CD4-positive, alpha-beta T cell treated with Interleukin-15 for 1 hour (primary cell): ENCODE data around the gene ANK2.
A peak's percentile ranks its signal among the peaks of the same experiment; 100 is the strongest.

Experiments
- DNase-seq: peaks from one replicate; pipeline ENCODE4 v3.0.0-alpha.2; 2020

Gene ANK2

DNA sequence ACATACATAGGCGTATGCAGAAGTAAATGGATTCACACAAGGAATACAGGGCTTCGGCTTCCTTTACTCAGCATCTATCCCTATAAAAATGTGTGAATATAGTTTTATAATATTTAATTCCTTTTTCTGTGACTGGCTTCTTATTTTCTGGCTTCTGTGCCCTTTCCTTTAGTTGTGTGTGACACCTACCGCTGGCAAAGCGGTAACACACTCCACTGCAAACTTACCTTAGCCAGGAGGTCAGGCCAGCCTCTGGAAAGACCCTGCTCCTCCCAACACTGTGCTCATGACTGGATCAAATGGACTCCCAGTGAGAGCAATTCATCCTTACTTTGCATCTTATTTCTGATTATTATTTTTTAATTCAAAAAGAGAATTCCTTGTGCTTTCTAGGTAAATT, 244.2 kb downstream of the ANK2 start:
- no peak for DNase-seq

DNA sequence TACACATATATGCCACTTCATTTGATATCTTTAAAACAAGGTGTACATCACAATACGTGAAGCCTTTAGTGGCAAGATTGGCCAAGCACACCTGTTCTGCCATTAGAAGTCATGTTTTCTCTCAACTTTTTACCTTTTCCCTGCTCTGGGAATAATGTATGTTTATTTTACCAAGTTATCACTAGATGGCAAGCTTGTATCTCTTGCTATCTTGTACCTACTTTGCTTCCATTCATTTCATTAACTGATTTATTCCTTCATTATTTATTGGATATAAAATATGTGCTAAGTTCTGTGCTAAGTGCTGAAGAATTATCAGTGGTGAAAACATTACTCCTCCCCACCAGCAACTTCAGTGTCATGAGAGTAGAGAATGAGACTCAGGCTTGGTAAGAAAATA, 245.5 kb downstream of the ANK2 start:
- DNase-seq, result no peak

DNA sequence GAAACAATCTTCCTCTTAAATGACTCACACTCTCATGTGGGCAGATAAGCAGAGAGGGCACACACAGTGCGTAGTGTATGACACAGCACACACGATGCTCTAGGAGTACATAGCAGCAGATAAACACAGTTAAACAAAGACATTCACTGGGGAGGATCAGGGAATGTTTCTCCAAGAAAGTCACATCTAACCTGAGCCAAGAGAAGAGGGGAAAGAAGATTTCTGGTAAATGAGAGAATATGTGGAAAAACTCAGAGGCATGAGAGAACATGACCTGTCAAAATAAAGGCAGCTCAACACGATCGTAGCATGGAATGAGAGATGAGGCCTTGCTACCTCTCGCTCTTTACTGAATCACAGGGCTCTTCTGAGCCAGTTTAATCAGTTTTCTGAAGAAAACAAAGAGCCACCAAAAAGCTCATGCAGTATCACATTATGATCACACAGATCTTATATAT, 251.0 kb downstream of the ANK2 start:
- DNase-seq, result no peak

DNA sequence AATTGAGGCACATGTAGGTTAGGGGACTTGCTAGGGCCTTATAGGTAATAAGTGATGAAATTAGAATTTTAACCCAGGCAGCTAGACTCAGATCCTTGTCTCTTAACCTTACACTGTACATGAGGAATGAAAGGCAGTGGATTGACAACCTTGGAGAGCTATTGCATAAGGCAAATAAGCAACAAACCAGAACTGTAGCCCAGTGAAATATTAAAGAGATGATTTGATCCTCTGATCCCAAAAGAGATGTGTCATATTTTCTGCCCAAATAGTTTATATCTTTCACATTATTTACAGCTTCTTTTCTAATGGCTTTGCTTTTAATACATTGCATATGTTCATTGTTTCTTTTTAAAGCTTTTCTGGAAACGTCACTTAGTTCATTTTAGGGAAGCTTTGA, 252.6 kb downstream of the ANK2 start:
- DNase-seq, result no peak

DNA sequence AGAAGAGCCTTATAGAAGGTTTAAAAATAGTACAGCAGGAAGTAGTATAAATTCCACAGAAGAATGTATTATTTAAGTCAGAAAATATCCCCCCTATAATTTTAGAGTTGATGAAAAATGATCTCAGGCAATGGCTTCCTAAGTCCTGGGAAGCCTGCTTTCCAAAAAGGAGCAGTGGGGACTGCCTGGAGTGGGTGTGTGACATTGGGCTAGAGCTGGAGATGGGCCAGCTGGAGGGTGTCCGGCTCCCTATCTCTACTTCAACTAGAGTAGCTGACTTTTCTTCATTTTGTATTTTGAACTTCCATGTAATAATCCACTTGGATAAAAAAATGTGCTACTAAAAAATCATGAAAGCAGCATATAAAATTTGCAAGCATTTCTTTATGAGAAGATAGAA, 253.9 kb downstream of the ANK2 start:
- no peak for DNase-seq

DNA sequence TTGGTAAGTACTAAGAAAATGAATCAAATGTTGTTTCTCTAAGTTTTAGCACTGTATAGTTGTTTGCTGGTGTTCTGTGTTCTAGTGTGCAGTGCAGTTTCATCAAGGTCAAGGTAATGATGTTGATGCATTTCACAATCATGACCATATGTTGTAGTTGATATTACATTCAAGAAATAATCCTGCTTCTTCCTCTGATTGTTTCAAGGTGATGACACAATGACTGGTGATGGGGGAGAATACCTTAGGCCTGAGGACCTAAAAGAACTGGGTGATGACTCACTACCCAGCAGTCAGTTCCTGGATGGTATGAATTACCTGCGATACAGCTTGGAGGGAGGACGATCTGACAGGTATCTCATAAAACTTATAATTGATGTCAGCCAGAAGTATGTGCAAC, 261.6 kb downstream of the ANK2 start:
- DNase-seq, result no peak

DNA sequence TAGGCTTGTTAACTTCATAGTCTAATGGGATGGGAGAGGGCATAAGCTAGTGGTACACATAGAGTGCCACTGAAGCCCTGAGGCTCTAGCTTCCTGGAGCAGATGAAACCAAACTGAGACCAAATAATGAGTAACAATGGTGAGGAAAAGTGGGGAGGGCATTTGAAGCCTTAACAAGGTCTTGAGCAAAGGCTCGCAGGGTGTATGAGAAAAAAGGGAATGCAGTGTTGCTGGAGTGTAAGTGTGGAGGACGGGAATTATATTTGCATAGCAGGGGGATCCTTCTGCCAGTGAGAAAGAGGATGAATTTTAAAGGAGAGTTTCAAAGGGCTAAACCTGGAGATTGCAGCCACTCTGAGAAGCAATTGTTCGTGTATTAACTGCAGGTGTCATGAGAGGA, 263.1 kb downstream of the ANK2 start:
- DNase-seq, result no peak

DNA sequence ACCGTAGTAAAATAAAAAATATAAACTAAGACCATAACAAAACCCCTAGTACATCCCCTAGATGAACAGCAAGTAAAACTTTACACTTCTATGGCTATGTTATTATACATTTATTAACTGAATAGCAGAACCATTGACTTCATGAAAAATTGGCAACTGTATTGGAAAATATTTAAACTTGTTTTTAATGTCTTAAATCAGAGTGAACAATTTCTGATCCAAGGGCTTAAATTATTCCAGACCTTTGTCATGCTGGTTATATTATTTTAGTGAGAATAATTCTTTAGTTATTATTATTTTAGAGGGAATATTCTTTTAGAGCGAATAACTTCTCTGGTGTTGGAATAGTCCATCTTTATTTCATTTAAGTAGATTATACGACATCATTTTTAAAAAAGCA, 265.0 kb downstream of the ANK2 start:
- DNase-seq, result no peak

DNA sequence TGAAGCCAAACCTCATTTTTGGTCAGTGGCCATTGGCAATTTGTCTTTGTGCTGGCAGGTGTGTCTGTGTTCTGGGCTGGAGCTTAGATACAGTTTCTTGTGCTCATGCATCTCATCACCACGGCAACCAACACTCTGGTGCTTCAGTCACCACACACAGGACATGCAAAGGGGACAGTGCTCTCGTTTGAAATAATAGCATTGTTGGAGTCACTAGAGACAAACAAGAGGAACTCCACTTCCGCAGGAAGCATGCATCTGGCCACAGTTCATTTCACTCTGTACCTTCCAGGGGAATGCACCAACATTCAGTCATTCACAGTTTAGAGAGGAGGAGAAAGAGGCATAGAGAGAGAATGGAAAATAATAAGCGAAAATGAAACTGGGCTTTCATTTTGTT, 267.4 kb downstream of the ANK2 start:
- no peak for DNase-seq

DNA sequence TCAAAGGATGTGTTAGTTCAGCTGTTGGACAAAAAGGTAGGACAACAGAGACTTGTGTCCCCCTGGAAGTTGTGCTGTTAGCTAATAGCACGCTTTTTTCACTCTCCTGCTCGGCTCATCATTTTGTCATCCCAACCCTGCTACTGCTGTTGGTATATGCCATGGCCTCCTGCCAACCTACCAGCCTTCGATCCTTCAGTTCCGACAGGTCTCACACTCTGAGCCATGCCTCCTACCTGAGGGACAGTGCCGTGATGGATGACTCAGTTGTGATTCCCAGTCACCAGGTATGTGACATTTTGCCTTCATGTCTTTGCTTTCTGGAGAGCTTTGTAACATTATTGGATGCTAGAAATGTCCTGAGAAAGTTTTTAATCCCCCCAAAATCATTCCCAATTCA, 268.1 kb downstream of the ANK2 start:
- no peak for DNase-seq

DNA sequence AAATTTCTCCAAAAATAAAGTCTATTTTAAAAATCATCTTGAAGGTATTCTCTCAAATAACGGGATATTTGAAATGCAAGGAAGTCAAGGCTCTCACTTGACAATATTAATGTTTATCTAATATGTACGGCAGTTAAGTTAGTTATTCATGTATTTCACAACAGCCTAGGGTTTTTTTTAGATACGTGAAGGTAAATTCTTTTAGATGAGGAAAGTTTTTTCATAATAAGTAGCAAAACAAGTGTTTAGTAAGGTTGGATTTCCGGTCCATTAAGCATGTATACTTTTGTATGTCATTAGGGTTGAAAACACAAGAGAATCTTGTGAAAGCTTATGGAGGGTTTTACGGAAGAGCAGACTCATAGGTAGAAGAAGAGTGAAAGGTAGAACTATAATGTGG, 273.3 kb downstream of the ANK2 start:
- no peak for DNase-seq

DNA sequence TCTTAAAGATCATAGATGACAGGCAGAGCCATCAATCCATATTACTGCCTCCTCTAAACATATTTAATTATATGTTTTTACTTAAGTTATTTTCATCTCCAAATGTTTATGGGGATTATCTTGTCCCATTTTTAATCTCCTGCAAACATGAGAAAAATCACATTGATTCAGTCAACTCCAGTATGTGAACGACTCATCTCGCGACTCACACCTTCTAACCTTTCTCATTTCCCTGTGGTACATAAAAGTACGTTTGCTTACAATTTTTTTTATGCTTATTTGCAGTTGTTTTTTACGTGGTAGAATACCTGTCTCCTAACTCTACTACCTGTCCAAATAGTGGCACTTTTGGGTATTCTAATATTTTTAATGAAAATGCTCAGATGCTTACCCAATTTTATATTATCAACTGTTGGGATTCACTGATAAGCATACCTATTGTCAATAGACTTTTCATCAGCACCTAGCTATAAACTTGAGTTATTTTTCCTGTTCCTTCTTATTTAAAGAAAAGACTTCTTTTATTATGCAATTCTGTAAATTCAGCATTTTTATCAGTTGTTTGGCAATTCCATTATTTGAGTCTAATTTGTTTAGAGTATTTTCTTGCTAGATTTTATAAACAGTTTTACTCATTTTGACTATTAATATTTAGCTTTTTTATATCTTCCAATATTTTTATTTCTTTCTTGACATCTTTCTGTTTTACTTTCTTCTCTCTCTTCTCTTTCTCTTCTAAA, 276.6 kb downstream of the ANK2 start:
- no peak for DNase-seq

DNA sequence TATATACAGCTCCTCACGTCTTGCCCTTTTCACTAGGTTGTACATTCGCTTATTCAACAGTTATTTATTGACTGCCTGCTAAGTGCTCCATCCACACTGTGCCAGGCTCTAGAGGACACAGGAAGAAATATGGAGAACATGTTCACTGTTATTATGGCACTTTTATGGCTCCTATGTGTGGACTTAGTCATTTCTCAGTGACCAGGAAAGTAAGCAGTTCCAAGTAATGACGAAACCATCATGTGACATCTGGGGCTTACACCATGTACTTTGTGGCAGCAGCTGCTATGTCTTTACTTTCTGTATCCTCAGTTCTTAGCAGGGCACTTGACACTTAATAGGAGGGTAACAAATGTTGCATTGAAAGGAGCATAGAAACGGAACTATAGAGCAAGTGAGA, 278.0 kb downstream of the ANK2 start:
- DNase-seq, result no peak

DNA sequence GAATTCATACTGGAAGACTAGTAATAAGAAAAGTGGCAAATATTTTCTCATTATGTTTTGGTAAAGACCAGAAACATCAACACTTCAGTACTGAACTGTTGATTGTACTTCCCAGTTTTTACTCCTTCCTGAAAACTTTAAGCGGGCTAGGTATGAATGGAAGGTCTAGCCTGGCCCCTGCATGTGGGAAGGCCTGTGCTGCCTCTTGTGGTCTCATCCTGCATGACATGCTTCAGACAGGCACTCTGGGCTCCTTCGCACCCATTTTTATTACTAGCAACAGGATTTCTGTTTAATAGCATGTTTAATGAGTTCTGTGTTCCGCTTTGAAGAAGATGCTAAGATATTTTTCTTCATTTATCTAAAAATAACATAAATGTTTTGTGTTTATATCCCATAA, 279.1 kb downstream of the ANK2 start:
- no peak for DNase-seq

DNA sequence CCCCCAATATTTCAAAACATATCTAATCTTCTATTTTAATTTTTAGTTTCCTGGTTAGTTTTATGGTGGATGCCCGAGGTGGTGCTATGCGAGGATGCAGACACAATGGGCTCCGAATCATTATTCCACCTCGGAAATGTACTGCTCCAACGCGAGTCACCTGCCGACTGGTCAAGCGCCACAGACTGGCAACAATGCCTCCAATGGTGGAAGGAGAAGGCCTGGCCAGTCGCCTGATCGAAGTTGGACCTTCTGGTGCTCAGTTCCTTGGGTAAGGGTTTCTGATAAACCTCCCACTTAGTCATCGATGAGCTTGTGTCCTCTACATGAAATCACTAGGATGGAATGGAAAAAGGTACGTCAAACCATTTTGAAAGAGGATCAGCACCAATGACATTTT, 280.7 kb downstream of the ANK2 start:
- DNase-seq, result no peak

DNA sequence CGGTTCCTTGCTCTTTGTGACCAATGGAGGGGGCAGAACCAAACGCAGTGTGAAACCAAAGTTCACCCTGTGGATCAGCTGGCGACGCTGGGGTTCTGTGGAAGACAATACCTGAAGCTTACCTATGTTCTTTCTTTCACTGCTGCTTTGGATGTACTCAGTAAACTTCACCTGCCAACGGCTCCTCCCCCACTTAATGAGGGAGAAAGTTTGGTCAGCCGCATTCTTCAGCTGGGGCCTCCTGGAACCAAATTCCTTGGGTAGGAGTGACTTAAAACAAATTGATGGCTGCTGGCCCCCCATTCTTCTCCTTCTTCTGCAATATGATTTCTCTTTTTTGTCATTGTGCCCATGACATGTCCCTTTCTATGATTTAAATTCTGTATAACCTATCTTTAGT, 282.4 kb downstream of the ANK2 start:
- no peak for DNase-seq

DNA sequence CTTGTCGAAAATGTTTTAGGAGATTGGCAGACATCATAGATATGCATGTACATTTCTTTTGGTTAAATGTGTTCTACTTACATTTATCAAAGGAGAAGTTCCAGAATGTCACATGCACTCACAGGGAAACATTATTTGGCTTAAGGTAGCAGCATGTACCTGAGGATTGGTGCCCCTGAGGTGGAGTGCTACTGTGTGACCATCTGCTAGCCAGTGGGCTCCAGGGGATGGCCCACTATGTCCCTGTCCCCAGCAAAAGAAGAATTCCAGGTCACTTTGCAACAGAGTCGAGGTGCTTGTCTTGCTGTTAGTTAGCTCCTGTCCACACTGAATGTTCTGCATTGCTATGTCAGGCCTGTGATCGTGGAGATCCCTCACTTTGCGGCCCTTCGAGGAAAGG, 283.2 kb downstream of the ANK2 start:
- DNase-seq, result no peak

DNA sequence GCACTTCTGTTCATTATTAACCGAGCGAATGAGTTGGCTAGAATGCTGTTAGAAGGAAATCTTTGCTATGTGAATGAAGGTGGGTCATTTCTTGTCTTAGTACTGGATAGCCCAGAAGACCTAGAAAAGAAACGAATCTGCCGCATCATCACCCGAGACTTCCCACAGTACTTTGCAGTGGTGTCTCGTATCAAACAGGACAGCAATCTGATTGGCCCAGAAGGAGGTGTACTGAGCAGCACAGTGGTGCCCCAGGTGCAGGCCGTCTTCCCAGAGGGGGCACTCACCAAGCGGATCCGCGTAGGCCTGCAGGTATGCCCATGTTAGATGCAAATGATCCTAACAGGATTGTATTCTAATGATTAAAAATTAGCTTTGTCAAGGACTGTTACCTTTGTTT, 286.3 kb downstream of the ANK2 start:
- DNase-seq, result no peak

DNA sequence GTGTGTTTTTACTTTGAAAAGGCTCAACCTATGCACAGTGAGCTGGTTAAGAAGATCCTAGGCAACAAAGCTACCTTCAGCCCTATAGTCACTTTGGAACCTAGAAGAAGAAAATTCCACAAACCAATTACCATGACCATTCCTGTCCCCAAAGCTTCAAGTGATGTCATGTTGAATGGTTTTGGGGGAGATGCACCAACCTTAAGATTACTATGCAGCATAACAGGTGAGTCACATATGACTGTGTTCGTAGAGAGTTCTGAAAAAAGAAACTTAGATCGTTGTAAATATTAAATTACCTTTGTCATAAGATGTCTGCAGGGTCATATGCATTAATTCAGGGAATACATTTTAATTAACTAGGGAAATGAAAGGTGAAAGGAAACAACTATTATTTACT, 287.1 kb downstream of the ANK2 start:
- DNase-seq, result no peak

DNA sequence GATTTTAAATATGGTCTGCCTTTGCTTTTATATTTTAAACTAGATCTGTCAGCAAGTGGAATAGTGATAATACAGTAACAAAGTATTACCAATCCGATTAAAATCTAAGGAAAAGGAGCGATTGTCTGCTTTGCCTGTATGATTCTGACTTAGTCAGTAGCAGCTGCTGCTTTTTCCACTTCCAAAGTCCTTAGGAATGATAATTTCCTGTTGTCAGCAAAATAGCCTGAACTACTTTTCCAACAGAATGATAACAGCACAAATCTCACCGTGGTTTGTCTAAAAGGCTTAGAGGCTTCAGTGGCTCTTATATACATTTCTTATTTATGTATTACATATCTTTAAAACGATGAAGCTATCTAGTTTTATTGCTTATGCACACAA, 290.0 kb downstream of the ANK2 start:
- DNase-seq, result no peak

DNA sequence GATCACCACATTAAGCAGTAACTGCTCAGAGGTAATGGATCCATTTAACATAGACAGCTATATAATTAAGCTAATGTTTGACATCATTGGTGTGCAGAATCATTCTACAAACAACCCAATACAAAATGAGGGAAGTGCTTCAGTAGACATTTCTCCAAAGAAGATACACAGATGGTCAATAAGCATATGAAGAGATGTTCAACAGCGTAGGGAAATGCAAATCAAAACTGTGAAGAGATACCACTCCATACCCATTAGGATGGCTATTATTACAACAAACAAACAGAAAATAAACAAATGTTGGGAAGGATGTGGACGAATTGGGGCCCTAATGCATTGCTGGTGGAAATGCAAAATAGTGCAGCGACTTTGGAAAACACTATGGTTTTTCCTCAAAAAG, 294.6 kb downstream of the ANK2 start:
- DNase-seq, result no peak

DNA sequence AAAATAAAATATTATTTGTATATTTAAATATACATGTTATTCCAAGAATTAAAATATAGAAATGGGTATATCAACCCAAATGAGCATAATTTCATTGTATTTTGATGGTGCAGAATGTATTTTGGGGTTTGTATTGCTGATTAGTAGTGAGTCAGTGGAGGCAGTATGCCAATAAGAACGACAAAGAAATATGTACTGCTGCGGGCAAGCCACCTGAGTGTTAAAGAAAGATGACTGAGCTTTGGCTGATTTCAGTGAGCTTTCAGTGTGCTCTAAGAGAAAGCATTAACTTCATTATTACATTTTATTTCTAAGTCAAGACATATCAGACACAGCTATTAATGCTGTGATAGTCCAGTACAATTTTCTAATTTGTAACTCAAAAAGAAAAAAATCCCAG, 297.8 kb downstream of the ANK2 start:
- no peak for DNase-seq

DNA sequence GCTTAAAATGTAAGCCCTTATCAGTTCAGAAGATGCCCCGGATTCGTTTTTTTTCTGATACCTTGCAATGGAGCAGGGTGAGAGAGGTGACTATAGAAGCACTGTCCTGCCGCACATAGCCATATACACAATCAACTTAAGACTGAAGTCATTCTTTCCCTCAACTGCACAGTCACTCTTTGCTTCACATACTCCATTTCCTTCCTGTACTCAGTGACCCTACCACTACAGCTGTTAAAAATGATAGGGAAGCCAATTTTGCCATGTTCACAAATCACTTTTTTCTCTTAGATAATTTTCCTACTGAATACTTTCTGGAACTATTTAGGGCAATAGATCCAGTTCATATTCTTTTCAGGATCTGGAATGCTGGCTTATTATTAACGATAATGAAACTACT, 300.0 kb downstream of the ANK2 start:
- DNase-seq, result no peak

DNA sequence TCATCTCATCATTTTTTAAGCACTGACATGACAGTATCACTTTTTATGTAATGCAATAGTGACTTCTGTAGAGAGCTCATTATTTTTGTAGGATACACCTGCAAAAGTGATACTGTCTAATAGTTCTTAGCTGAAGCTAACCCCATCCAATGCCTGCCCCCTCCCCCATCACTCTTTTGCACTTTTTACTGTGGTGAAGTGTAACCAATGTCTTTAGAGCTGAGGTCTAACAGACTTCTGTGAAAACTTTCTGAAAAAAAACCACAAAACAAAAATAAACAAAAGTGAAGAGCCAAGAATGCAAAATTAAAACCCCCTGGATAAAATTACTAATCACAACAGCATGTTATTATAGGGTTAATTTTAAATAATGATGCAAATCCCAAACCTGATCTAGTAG, 301.1 kb downstream of the ANK2 start:
- DNase-seq, result no peak

DNA sequence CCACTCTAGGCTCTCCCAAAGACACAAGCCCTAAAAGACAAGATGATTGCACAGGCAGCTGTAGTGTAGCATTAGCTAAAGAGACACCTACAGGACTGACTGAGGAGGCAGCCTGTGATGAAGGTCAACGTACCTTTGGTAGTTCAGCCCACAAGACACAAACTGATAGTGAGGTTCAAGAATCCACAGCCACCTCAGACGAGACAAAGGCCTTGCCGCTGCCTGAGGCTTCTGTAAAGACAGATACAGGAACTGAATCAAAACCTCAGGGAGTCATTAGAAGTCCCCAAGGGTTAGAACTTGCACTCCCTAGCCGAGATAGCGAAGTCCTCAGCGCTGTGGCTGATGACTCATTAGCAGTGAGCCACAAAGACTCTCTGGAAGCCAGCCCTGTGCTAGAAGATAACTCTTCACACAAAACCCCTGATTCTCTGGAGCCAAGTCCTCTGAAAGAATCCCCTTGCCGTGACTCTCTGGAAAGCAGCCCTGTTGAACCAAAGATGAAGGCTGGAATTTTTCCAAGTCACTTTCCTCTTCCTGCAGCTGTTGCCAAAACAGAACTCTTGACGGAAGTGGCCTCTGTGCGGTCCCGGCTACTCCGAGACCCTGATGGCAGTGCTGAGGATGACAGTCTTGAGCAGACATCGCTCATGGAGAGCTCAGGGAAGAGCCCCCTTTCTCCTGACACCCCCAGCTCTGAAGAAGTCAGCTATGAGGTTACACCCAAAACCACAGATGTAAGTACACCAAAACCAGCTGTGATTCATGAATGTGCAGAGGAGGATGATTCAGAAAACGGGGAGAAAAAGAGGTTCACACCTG, 306.3 kb downstream of the ANK2 start:
- peak; percentile 54 for DNase-seq
